Activated CD4-positive, alpha-beta T cell treated with anti-CD3 and anti-CD28 coated beads for 4 hours (primary cell): Measurements from ENCODE around the gene TOP3B.

ENCODE experiments used
- DNase-seq, 2 donors: peaks; one replicate each; pipeline ENCODE4 v3.0.0-alpha.2; 2020

TOP3B gene

GRCh38 chr22:21961127-21961867 is 21.3 kb downstream of the TOP3B start:
- DNase-seq, result no peak

- DNase-seq, result no peak
Observed at GRCh38 chr22:21960200-21961126, 22.1 kb downstream of the TOP3B start.

- no peak for DNase-seq
Observed at GRCh38 chr22:21959274-21960074, 23.1 kb downstream of the TOP3B start.

GRCh38 chr22:21958360-21959273 is 24.0 kb downstream of the TOP3B start:
- DNase-seq, result no peak

GRCh38 chr22:21952586-21953571 is 29.7 kb downstream of the TOP3B start, which contains the start of gene PPM1F:
Gene PPM1F (minus strand): TSS chr22:21952848. CDS start chr22:21946048, 6,800 bp downstream.
- peak; percentile 87 to 89 for DNase-seq

GRCh38 chr22:21951931-21952465 is 30.6 kb downstream of the TOP3B start:
- DNase-seq, result peak; percentile 7 to 12

GRCh38 chr22:21951062-21951461 is 31.5 kb downstream of the TOP3B start:
- DNase-seq, result no peak

GRCh38 chr22:21949948-21950347 is 32.6 kb downstream of the TOP3B start:
- no peak for DNase-seq

GRCh38 chr22:21949569-21949918 is 33.0 kb downstream of the TOP3B start:
- DNase-seq, result no peak

GRCh38 chr22:21948824-21949568 is 33.6 kb downstream of the TOP3B start:
- DNase-seq, result no peak

- no peak for DNase-seq
Observed at GRCh38 chr22:21948390-21948789, 34.2 kb downstream of the TOP3B start.

GRCh38 chr22:21947040-21948014 is 35.3 kb downstream of the TOP3B start:
- no peak for DNase-seq

GRCh38 chr22:21946262-21946925 is 36.2 kb downstream of the TOP3B start:
- no peak for DNase-seq

- no peak for DNase-seq
Observed at GRCh38 chr22:21945453-21946261, 36.9 kb downstream of the TOP3B start.

- no peak for DNase-seq
Observed at GRCh38 chr22:21944871-21945270, 37.7 kb downstream of the TOP3B start.

- no peak for DNase-seq
Observed at GRCh38 chr22:21943571-21944448, 38.8 kb downstream of the TOP3B start.
